Chondrocyte (in vitro differentiated cells): ENCODE results near the gene SDHA. TPM values are rescaled to one million over a fixed set of nuclear protein-coding genes. Genes with fewer than 3 reads are reported as not detected.
"Not testable (repeated sequence)": the region's sequence is repeated elsewhere in the genome, so short reads cannot be mapped to it uniquely, and the experiment has no call there.

ENCODE experiments used
- DNase-seq: peaks from one replicate; pipeline ENCODE4 v3.0.0; 2021; ENCODE audit warnings: mixed read lengths, low spot score
- H3K27ac Mint-ChIP-seq: one replicate; pipeline ENCODE4 v1.8.0; 2021; ENCODE audit warnings: mild to moderate bottlenecking, moderate library complexity, mixed read lengths; ENCODE audit not compliant: unreplicated experiment
- H3K27me3 Mint-ChIP-seq: 2 replicates; pipeline ENCODE4 v1.8.0; 2021; ENCODE audit warnings: low read depth, mixed read lengths
- H3K36me3 Mint-ChIP-seq: 2 replicates; pipeline ENCODE4 v1.8.0; 2021; ENCODE audit warnings: low read depth, mixed read lengths
- H3K4me1 Mint-ChIP-seq: 2 replicates; pipeline ENCODE4 v1.8.0; 2021; ENCODE audit warnings: low read depth, mild to moderate bottlenecking, mixed read lengths
- H3K4me3 Mint-ChIP-seq: one replicate; pipeline ENCODE4 v1.8.0; 2021; ENCODE audit warnings: mild to moderate bottlenecking, moderate library complexity, mixed read lengths; ENCODE audit not compliant: unreplicated experiment
- H3K9me3 Mint-ChIP-seq: 2 replicates; pipeline ENCODE4 v1.8.0; 2021; ENCODE audit warnings: low read depth, mixed read lengths
- CTCF ChIP-seq: fragments of 200-600 bp; sonication (generic); IDR thresholded peaks from 2 replicates; pipeline ENCODE4 v1.5.0; 2021; ENCODE audit warnings: antibody characterized with exemption, mild to moderate bottlenecking, moderate library complexity
- total RNA-seq: library from RNA; stranded (reverse); gene quantifications from 3 replicates; pipeline ENCODE4 v1.2.1, GENCODE V29; 2021

The SDHA gene
- total RNA-seq, 1 donor from 2014 or later, result 81.5 TPM

GRCh38 chr5:264338-264737, 46.2 kb downstream of the SDHA start:
- no peak for DNase-seq
- no peak for TF ChIP-seq CTCF
- H3K4me1 Mint-ChIP-seq, result peaks cover 40% of the 10 kb centered on the region
- H3K9me3 Mint-ChIP-seq, result no peaks in the 10 kb centered on the region
- H3K27ac Mint-ChIP-seq, result peak overlapping the region; percentile 94
- H3K36me3 Mint-ChIP-seq, result peaks cover 6% of the 10 kb centered on the region
- H3K4me3 Mint-ChIP-seq, result no peak overlapping the region
- H3K27me3 Mint-ChIP-seq, result no peaks in the 10 kb centered on the region

- H3K27ac Mint-ChIP-seq, result peak overlapping the region; percentile 85
- peaks cover 44% of the 10 kb centered on the region for H3K4me1 Mint-ChIP-seq
- H3K4me3 Mint-ChIP-seq, DNase-seq, H3K9me3 Mint-ChIP-seq, H3K27me3 Mint-ChIP-seq, H3K36me3 Mint-ChIP-seq: not testable (repeated sequence)
These were observed 48.3 kb downstream of the SDHA start for GRCh38 chr5:266311-267026.

- H3K27me3 Mint-ChIP-seq, result no peaks in the 10 kb centered on the region
- TF ChIP-seq CTCF, result no peak
- H3K36me3 Mint-ChIP-seq, result peaks cover 3% of the 10 kb centered on the region
- H3K4me1 Mint-ChIP-seq, result peaks cover 46% of the 10 kb centered on the region
- no peak overlapping the region for H3K4me3 Mint-ChIP-seq
- no peak overlapping the region for H3K27ac Mint-ChIP-seq
- H3K9me3 Mint-ChIP-seq, result no peaks in the 10 kb centered on the region
- no peak for DNase-seq
These were observed 49.6 kb downstream of the SDHA start for GRCh38 chr5:267716-268115.

GRCh38 chr5:270340-270739, 52.2 kb downstream of the SDHA start:
- Mint-ChIP-seq H3K9me3 (no peaks in the 10 kb centered on the region), H3K27ac (peak overlapping the region; percentile 97), H3K27me3 (no peaks in the 10 kb centered on the region), H3K4me1 (peaks cover 38% of the 10 kb centered on the region), H3K36me3 (no peaks in the 10 kb centered on the region), H3K4me3 (peak overlapping the region; percentile 93)
- TF ChIP-seq CTCF, result no peak
- DNase-seq, result no peak

GRCh38 chr5:271828-272167, 53.7 kb downstream of the SDHA start:
- not testable (repeated sequence) for H3K9me3 Mint-ChIP-seq, H3K36me3 Mint-ChIP-seq, H3K27me3 Mint-ChIP-seq, DNase-seq
- peaks cover 24% of the 10 kb centered on the region for H3K4me1 Mint-ChIP-seq
- peak overlapping the region; percentile 93 for H3K4me3 Mint-ChIP-seq
- H3K27ac Mint-ChIP-seq, result peak overlapping the region; percentile 65

GRCh38 chr5:273091-273490, 55.0 kb downstream of the SDHA start:
- H3K36me3 Mint-ChIP-seq, H3K9me3 Mint-ChIP-seq, H3K27me3 Mint-ChIP-seq, DNase-seq: not testable (repeated sequence)
- Mint-ChIP-seq H3K27ac (peak overlapping the region; percentile 43), H3K4me1 (peaks cover 19% of the 10 kb centered on the region), H3K4me3 (peak overlapping the region; percentile 93)

- H3K27ac Mint-ChIP-seq, result peak overlapping the region; percentile 43
- H3K4me3 Mint-ChIP-seq, result peak overlapping the region; percentile 93
- not testable (repeated sequence) for H3K36me3 Mint-ChIP-seq, H3K27me3 Mint-ChIP-seq, H3K9me3 Mint-ChIP-seq, DNase-seq
- peaks cover 19% of the 10 kb centered on the region for H3K4me1 Mint-ChIP-seq
These were observed 55.4 kb downstream of the SDHA start for GRCh38 chr5:273491-273890.

- not testable (repeated sequence) for H3K36me3 Mint-ChIP-seq, H3K4me3 Mint-ChIP-seq, H3K27ac Mint-ChIP-seq, DNase-seq, H3K27me3 Mint-ChIP-seq, H3K9me3 Mint-ChIP-seq
- H3K4me1 Mint-ChIP-seq, result peaks cover 22% of the 10 kb centered on the region
These were observed 56.2 kb downstream of the SDHA start for GRCh38 chr5:274346-274745.
